H9 (cell line): Measurements from ENCODE around the gene TMEM132D. TPM values are rescaled to one million over a fixed set of nuclear protein-coding genes. Genes with fewer than 3 reads are reported as not detected.

Experiments
- DNase-seq: peaks from one replicate; pipeline ENCODE4 v3.0.0-alpha.2; 2017
- H2AFZ ChIP-seq: one replicate; pipeline ENCODE4 v1.6.1; 2013; ENCODE audit warnings: mild to moderate bottlenecking, low read length, control low read depth, moderate library complexity
- H2AK5ac ChIP-seq: 2 replicates; pipeline ENCODE4 v1.6.1; 2013; ENCODE audit warnings: low read length, control low read depth, mixed read lengths; ENCODE audit not compliant: insufficient read length
- H2BK120ac ChIP-seq: one replicate; pipeline ENCODE4 v1.6.1; 2013; ENCODE audit warnings: low read depth, mild to moderate bottlenecking, low read length, control low read depth, inconsistent platforms; ENCODE audit not compliant: poor library complexity, severe bottlenecking
- H2BK12ac ChIP-seq: 2 replicates; pipeline ENCODE4 v1.6.1; 2013; ENCODE audit warnings: low read length, control low read depth, mixed read lengths, low read depth; ENCODE audit not compliant: insufficient read length
- H2BK15ac ChIP-seq: 2 replicates; pipeline ENCODE4 v1.6.1; 2013; ENCODE audit warnings: low read depth, low read length, control low read depth
- H2BK20ac ChIP-seq: one replicate; pipeline ENCODE4 v1.6.1; 2013; ENCODE audit warnings: low read depth, mild to moderate bottlenecking, low read length, control low read depth, inconsistent platforms; ENCODE audit not compliant: poor library complexity, severe bottlenecking
- H2BK5ac ChIP-seq: 2 replicates; pipeline ENCODE4 v1.6.1; 2013; ENCODE audit warnings: low read length, control low read depth, mixed read lengths; ENCODE audit not compliant: insufficient read length
- H3K14ac ChIP-seq: 2 replicates; pipeline ENCODE4 v1.6.1; 2013; ENCODE audit warnings: low read length, control low read depth; ENCODE audit not compliant: insufficient read depth
- H3K18ac ChIP-seq: 2 replicates; pipeline ENCODE4 v1.6.1; 2013; ENCODE audit warnings: low read depth, mild to moderate bottlenecking, mixed read lengths, low read length, control low read depth; ENCODE audit not compliant: insufficient read length
- H3K23ac ChIP-seq: 2 replicates; pipeline ENCODE4 v1.6.1; 2013; ENCODE audit warnings: low read length, control low read depth, mixed read lengths, low read depth; ENCODE audit not compliant: insufficient read length
- H3K23me2 ChIP-seq: 2 replicates; pipeline ENCODE4 v1.6.1; 2013; ENCODE audit warnings: low read depth, mild to moderate bottlenecking, mixed read lengths, low read length, control low read depth; ENCODE audit not compliant: insufficient read length, poor library complexity, severe bottlenecking
- H3K27ac ChIP-seq: 2 replicates; pipeline ENCODE4 v1.5.1; 2013; ENCODE audit warnings: low read length, control low read depth, mixed read lengths, low read depth; ENCODE audit not compliant: insufficient read length
- H3K27me3 ChIP-seq: 2 replicates; pipeline ENCODE4 v1.6.1; 2013; ENCODE audit warnings: low read length, control low read depth, inconsistent platforms; ENCODE audit not compliant: insufficient read depth
- H3K4ac ChIP-seq: 2 replicates; pipeline ENCODE4 v1.6.1; 2013; ENCODE audit warnings: low read depth, mild to moderate bottlenecking, control low read depth, inconsistent platforms, low read length, moderate library complexity
- H3K4me1 ChIP-seq: 2 replicates; pipeline ENCODE4 v1.6.1; 2013; ENCODE audit warnings: low read length, control low read depth, inconsistent platforms; ENCODE audit not compliant: insufficient read depth
- H3K4me2 ChIP-seq: 2 replicates; pipeline ENCODE4 v1.6.1; 2013; ENCODE audit warnings: low read length, control low read depth, mixed read lengths; ENCODE audit not compliant: insufficient read length, insufficient read depth
- H3K56ac ChIP-seq: 2 replicates; pipeline ENCODE4 v1.6.1; 2013; ENCODE audit warnings: low read depth, mild to moderate bottlenecking, mixed read lengths, low read length, control low read depth; ENCODE audit not compliant: insufficient read length
- H3K79me1 ChIP-seq: 2 replicates; pipeline ENCODE4 v1.6.1; 2013; ENCODE audit warnings: low read depth, mild to moderate bottlenecking, moderate library complexity, low read length, control low read depth, inconsistent platforms; ENCODE audit not compliant: insufficient read depth, poor library complexity, severe bottlenecking
- H3K79me2 ChIP-seq: 2 replicates; pipeline ENCODE4 v1.6.1; 2013; ENCODE audit warnings: low read length, control low read depth, inconsistent platforms; ENCODE audit not compliant: insufficient read depth
- H3K9ac ChIP-seq: 2 replicates; pipeline ENCODE4 v1.6.1; 2013; ENCODE audit warnings: low read length, control low read depth, mixed read lengths; ENCODE audit not compliant: insufficient read length; ENCODE audit errors: extremely low read depth
- H3K9me3 ChIP-seq: one replicate; pipeline ENCODE4 v1.6.1; 2013; ENCODE audit warnings: low read depth, low read length, inconsistent platforms; ENCODE audit not compliant: control insufficient read depth
- H3T11ph ChIP-seq: one replicate; pipeline ENCODE4 v1.6.1; 2013; ENCODE audit warnings: mild to moderate bottlenecking, low read length, control low read depth, inconsistent platforms
- H4K20me1 ChIP-seq: one replicate; pipeline ENCODE4 v1.6.1; 2013; ENCODE audit not compliant: control insufficient read depth, insufficient read length, insufficient read depth
- H4K5ac ChIP-seq: 2 replicates; pipeline ENCODE4 v1.6.1; 2013; ENCODE audit warnings: low read depth, mild to moderate bottlenecking, mixed read lengths, low read length, control low read depth; ENCODE audit not compliant: insufficient read length
- H4K8ac ChIP-seq: replicated peaks from 2 replicates; pipeline ENCODE4 v1.6.1; 2013; ENCODE audit warnings: low read length, control low read depth, mixed read lengths, low read depth; ENCODE audit not compliant: insufficient read length
- H4K91ac ChIP-seq: 2 replicates; pipeline ENCODE4 v1.6.1; 2013; ENCODE audit warnings: low read depth, mild to moderate bottlenecking, moderate library complexity, mixed read lengths, low read length, control low read depth; ENCODE audit not compliant: insufficient read length
- H3K27ac Mint-ChIP-seq, 3 experiments: 2 replicates in 2 of 3; 3 replicates in 1 of 3; pipeline ENCODE4 v1.8.0; 2020 to 2021; ENCODE audit warnings: mixed read lengths in 3 of 3, mild to moderate bottlenecking in 1 of 3, moderate library complexity in 1 of 3
- H3K27me3 Mint-ChIP-seq: 2 replicates; pipeline ENCODE4 v1.8.0; 2021; ENCODE audit warnings: low read depth, mild to moderate bottlenecking, moderate library complexity, mixed read lengths
- H3K36me3 Mint-ChIP-seq, 3 experiments: 2 replicates in 2 of 3; 3 replicates in 1 of 3; pipeline ENCODE4 v1.8.0; 2020 to 2021; ENCODE audit warnings: low read depth in 3 of 3, mixed read lengths in 3 of 3; ENCODE audit not compliant: insufficient read depth in 1 of 3
- H3K4me1 Mint-ChIP-seq, 2 experiments: 2 replicates each; pipeline ENCODE4 v1.8.0; 2020; ENCODE audit warnings: mixed read lengths in 2 of 2
- H3K4me3 Mint-ChIP-seq, 2 experiments: 2 replicates in 1 of 2; 3 replicates in 1 of 2; pipeline ENCODE4 v1.8.0; 2020 to 2021; ENCODE audit warnings: mild to moderate bottlenecking in 2 of 2, mixed read lengths in 2 of 2, moderate library complexity in 1 of 2
- H3K9me3 Mint-ChIP-seq, 2 experiments: 2 replicates in 1 of 2; 3 replicates in 1 of 2; pipeline ENCODE4 v1.8.0; 2020; ENCODE audit warnings: mild to moderate bottlenecking in 2 of 2, mixed read lengths in 2 of 2, moderate library complexity in 1 of 2
- CTCF ChIP-seq: fragments of 200-600 bp; sonication (generic); conservative IDR thresholded peaks from 3 replicates; pipeline ENCODE4 v1.8.0; 2021; ENCODE audit warnings: antibody characterized with exemption, mild to moderate bottlenecking
- WGBS: extraction: QIAGEN DNeasy Blood & Tissue Kit; methylation state at CpG from one replicate; pipeline ENCODE4 v1.1.7; 2013; ENCODE audit warnings: missing lambda C conversion rate, low lambda C conversion rate, mixed read lengths; ENCODE audit not compliant: insufficient read length; ENCODE audit errors: extremely low coverage; 5-methylcytosine and 5-hydroxymethylcytosine counted together
- total RNA-seq: library from RNA; stranded (reverse); gene quantifications from 2 replicates; pipeline ENCODE4 v1.2.1, GENCODE V29; 2021

The TMEM132D gene
- total RNA-seq, 1 experiment from 2014 or later: 6.1 TPM

- Histone ChIP-seq H4K20me1 (no peaks in the 10 kb centered on the region), H3T11ph (no peak overlapping the region), H4K91ac (no peak overlapping the region), H3K27ac (no peak overlapping the region), H2BK20ac (no peak overlapping the region), H3K56ac (no peak overlapping the region), H2AFZ (no peak overlapping the region), H3K79me2 (no peaks in the 10 kb centered on the region), H3K9me3 (peaks cover 6% of the 10 kb centered on the region), H3K27me3 (no peaks in the 10 kb centered on the region), H2BK15ac (no peak overlapping the region), H3K18ac (no peak overlapping the region), H3K23me2 (no peaks in the 10 kb centered on the region), H2BK120ac (no peak overlapping the region), H2AK5ac (no peak overlapping the region), H3K4me1 (no peaks in the 10 kb centered on the region), H3K4ac (no peak overlapping the region), H4K5ac (no peak overlapping the region), H2BK12ac (no peak overlapping the region), H3K14ac (no peak overlapping the region), H3K79me1 (no peaks in the 10 kb centered on the region), H3K9ac (no peak overlapping the region), H2BK5ac (no peak overlapping the region), H4K8ac (no peak overlapping the region), H3K23ac (no peak overlapping the region), H3K4me2 (no peak overlapping the region)
- WGBS: no CpG with 5 or more reads among the region's 2 CpGs
- no peaks in the 10 kb centered on the region for H3K4me1 Mint-ChIP-seq
- no peak overlapping the region for H3K27ac Mint-ChIP-seq
- H3K27me3 Mint-ChIP-seq: no peaks in the 10 kb centered on the region
- H3K4me3 Mint-ChIP-seq: no peak overlapping the region
- H3K9me3 Mint-ChIP-seq: peaks cover 5 to 8% of the 10 kb centered on the region in 2 experiments; a peak in 4 of 5 replicates
- DNase-seq: no peak
- no peak for TF ChIP-seq CTCF
- peaks cover 0 to 17% (median 5%) of the 10 kb centered on the region in 3 experiments; a peak in 4 of 7 replicates for H3K36me3 Mint-ChIP-seq
These were observed 340.6 kb downstream of the TMEM132D start for GRCh38 chr12:129563266-129563665.
